ENCODE data around the gene BBOF1.

BBOF1 gene

DNA sequence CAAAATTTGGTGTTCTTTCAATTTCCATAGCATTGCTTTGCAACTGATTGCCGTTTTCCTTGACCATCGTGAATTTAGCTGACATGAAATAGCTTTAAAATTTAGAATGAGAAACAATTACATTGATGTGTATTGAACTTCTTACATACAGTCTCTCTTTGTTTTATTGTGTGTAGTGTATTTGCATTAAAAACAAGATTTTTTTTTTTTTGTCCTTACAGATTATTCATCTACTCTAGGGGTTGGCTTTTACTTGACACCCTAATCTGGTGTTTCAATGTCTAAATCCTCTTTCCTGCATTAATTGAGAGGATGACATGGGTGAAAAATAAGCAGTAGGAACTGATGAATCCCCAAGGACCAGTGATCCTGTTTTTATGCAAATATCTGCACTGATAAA is 86.2 kb downstream of the BBOF1 start:
- TF ChIP-seq CTCF (IDR thresholded peaks at IDR 0.05; ENCODE audit: low read depth, low read length), result no peak

GRCh38 chr14:74109369-74109768 is 90.2 kb downstream of the BBOF1 start:
- DNase-seq (ENCODE audit: extremely low read depth, low read depth), result no peak
- TF ChIP-seq CTCF (IDR thresholded peaks at IDR 0.05; ENCODE audit: low read depth, low read length), result no peak

More for the DNA sequence above, 86.2 kb downstream of the BBOF1 start:
- DNase-seq (ENCODE audit: extremely low read depth, low read depth), result no peak

GRCh38 chr14:74111395-74112216 is 92.5 kb downstream of the BBOF1 start:
- peak; percentile 58 for TF ChIP-seq CTCF (IDR thresholded peaks at IDR 0.05; ENCODE audit: low read depth, low read length)
- peak; percentile 25 for DNase-seq (ENCODE audit: extremely low read depth, low read depth)

Measured in AG09319 (cell line).